H1 (cell line): ENCODE data around the gene CHRM1. TPM values are rescaled to one million over a fixed set of nuclear protein-coding genes. Genes with fewer than 3 reads are reported as not detected.

Experiments
- CTCF ChIA-PET: fragments of 300-600 bp; sonication (Branson Sonifier 250); formaldehyde crosslinking; loops from one replicate; lab custom pipeline; 2021; ENCODE audit not compliant: partially characterized antibody; lab: Charles Lee
- POLR2A ChIA-PET: fragments of 300-600 bp; sonication (Branson Sonifier 250); formaldehyde crosslinking; loops from one replicate; lab custom pipeline; 2021; ENCODE audit warnings: inconsistent platforms; ENCODE audit not compliant: partially characterized antibody; lab: Charles Lee
- DNase-seq, 2 experiments: peaks; one replicate each; pipeline versions ENCODE4 v3.0.0 to v3.0.0-alpha.2; 2010 to 2022; ENCODE audit warnings: low spot score in 2 of 2, low read depth in 1 of 2, mixed read lengths in 1 of 2
- FAIRE-seq: peaks from 2 replicates; lab custom pipeline; 2011; peaks lifted over from hg19 to GRCh38; lab: Jason Lieb, UNC
- H2AFZ ChIP-seq: 2 replicates; pipeline ENCODE4 v1.8.1; 2012; ENCODE audit warnings: low read length, inconsistent platforms
- H2AK5ac ChIP-seq: 2 replicates; pipeline ENCODE4 v1.6.1; 2013; ENCODE audit warnings: low read depth, low read length
- H2BK120ac ChIP-seq: replicated peaks from 2 replicates; pipeline ENCODE3; 2013; ENCODE audit warnings: low read depth, low read length, inconsistent platforms
- H2BK12ac ChIP-seq: 2 replicates; pipeline ENCODE4 v1.6.1; 2013; ENCODE audit warnings: low read depth, low read length
- H2BK15ac ChIP-seq: 2 replicates; pipeline ENCODE4 v1.6.1; 2013; ENCODE audit warnings: low read length
- H2BK20ac ChIP-seq: 2 replicates; pipeline ENCODE4 v1.6.1; 2013; ENCODE audit warnings: low read length
- H2BK5ac ChIP-seq: 2 replicates; pipeline ENCODE4 v1.6.1; 2013; ENCODE audit warnings: low read depth, low read length
- H3K14ac ChIP-seq: 2 replicates; pipeline ENCODE4 v1.6.1; 2013; ENCODE audit warnings: inconsistent platforms; ENCODE audit not compliant: insufficient read length
- H3K18ac ChIP-seq: 2 replicates; pipeline ENCODE4 v1.6.1; 2013; ENCODE audit warnings: low read length; ENCODE audit errors: extremely low read depth
- H3K23ac ChIP-seq: 2 replicates; pipeline ENCODE4 v1.6.1; 2013; ENCODE audit warnings: inconsistent platforms; ENCODE audit not compliant: insufficient read length
- H3K23me2 ChIP-seq: 2 replicates; pipeline ENCODE4 v1.6.1; 2013; ENCODE audit warnings: low read depth, low read length
- H3K27ac ChIP-seq: 2 replicates; pipeline ENCODE4 v1.6.1; 2011; ENCODE audit warnings: low read depth, low read length, inconsistent platforms
- H3K27me3 ChIP-seq, 4 experiments: replicated peaks in 1 of 4; 1 replicate in 1 of 4; 2 replicates in 3 of 4; pipeline versions ENCODE4 v1.6.1 to v1.8.1; 2011 to 2013; ENCODE audit warnings: low read length in 3 of 4, mild to moderate bottlenecking in 3 of 4, inconsistent platforms in 2 of 4, mixed read lengths in 2 of 4, moderate library complexity in 1 of 4; ENCODE audit not compliant: control insufficient read depth in 3 of 4, insufficient read depth in 3 of 4; ENCODE audit errors: extremely low read depth in 1 of 4
- H3K36me3 ChIP-seq, 4 experiments: 2 replicates each; pipeline versions ENCODE4 v1.6.1 to v1.8.1; 2011 to 2013; ENCODE audit warnings: mild to moderate bottlenecking in 4 of 4, low read length in 3 of 4, moderate library complexity in 2 of 4, control low read depth in 1 of 4, inconsistent platforms in 1 of 4; ENCODE audit not compliant: insufficient read depth in 4 of 4, control insufficient read depth in 2 of 4
- H3K4ac ChIP-seq: replicated peaks from 2 replicates; pipeline ENCODE3; 2013; ENCODE audit warnings: low read length, low read depth, mixed read lengths, inconsistent platforms; ENCODE audit not compliant: insufficient read length
- H3K4me1 ChIP-seq, 4 experiments: replicated peaks in 1 of 4; 1 replicate in 1 of 4; 2 replicates in 3 of 4; pipeline versions ENCODE4 v1.6.1 to v1.8.1; 2011 to 2013; ENCODE audit warnings: low read length in 3 of 4, inconsistent platforms in 2 of 4, mixed read lengths in 1 of 4; ENCODE audit not compliant: insufficient read depth in 4 of 4, control insufficient read depth in 3 of 4
- H3K4me2 ChIP-seq, 2 experiments: 2 replicates each; pipeline versions ENCODE4 v1.6.1 to v1.8.1; 2011 to 2013; ENCODE audit warnings: low read depth in 2 of 2, low read length in 2 of 2, control low read depth in 1 of 2, inconsistent platforms in 1 of 2, mild to moderate bottlenecking in 1 of 2; ENCODE audit not compliant: insufficient read depth in 1 of 2
- H3K4me3 ChIP-seq, 4 experiments: fragments of 200-600, 300-600 bp in 1 of 4; sonication (generic), shearing (Covaris generic), sonication (Bioruptor Twin) in 1 of 4; 2 replicates each; pipeline versions ENCODE4 v1.5.1 to v1.8.1; 2011 to 2016; ENCODE audit warnings: low read length in 4 of 4, low read depth in 3 of 4, control low read depth in 2 of 4, inconsistent platforms in 2 of 4, mild to moderate bottlenecking in 2 of 4, mixed read lengths in 1 of 4, moderate library complexity in 1 of 4; ENCODE audit not compliant: insufficient read depth in 2 of 4; ENCODE audit errors: extremely low read depth in 1 of 4
- H3K56ac ChIP-seq: replicated peaks from 2 replicates; pipeline ENCODE3; 2013; ENCODE audit warnings: low read depth, mild to moderate bottlenecking, mixed read lengths, low read length, inconsistent platforms; ENCODE audit not compliant: insufficient read length
- H3K79me1 ChIP-seq: 2 replicates; pipeline ENCODE4 v1.6.1; 2013; ENCODE audit warnings: low read depth, low read length, control low read depth
- H3K79me2 ChIP-seq, 2 experiments: 2 replicates each; pipeline versions ENCODE4 v1.6.1 to v1.8.1; 2012 to 2013; ENCODE audit warnings: low read length in 2 of 2, mild to moderate bottlenecking in 2 of 2, inconsistent platforms in 1 of 2; ENCODE audit not compliant: insufficient read depth in 2 of 2, control insufficient read depth in 1 of 2
- H3K9ac ChIP-seq, 4 experiments: replicated peaks in 1 of 4; 1 replicate in 1 of 4; 2 replicates in 3 of 4; pipeline versions ENCODE4 v1.6.1 to v1.8.1; 2011 to 2013; ENCODE audit warnings: low read depth in 3 of 4, low read length in 3 of 4, control low read depth in 2 of 4, mild to moderate bottlenecking in 2 of 4, moderate library complexity in 2 of 4, inconsistent platforms in 1 of 4; ENCODE audit errors: extremely low read depth in 1 of 4
- H3K9me3 ChIP-seq, 2 experiments: 2 replicates each; pipeline versions ENCODE4 v1.6.1 to v1.8.1; 2012 to 2013; ENCODE audit warnings: mild to moderate bottlenecking in 2 of 2, moderate library complexity in 2 of 2, control low read depth in 1 of 2, inconsistent platforms in 1 of 2, low read depth in 1 of 2, low read length in 1 of 2, mixed read lengths in 1 of 2; ENCODE audit not compliant: insufficient read depth in 2 of 2
- H4K20me1 ChIP-seq, 2 experiments: replicated peaks in 1 of 2; 2 replicates each; pipeline versions ENCODE3 to v1.8.1; 2011 to 2013; ENCODE audit warnings: inconsistent platforms in 2 of 2, low read length in 2 of 2, mild to moderate bottlenecking in 1 of 2; ENCODE audit not compliant: insufficient read depth in 2 of 2, control insufficient read depth in 1 of 2
- H4K5ac ChIP-seq: 2 replicates; pipeline ENCODE4 v1.6.1; 2013; ENCODE audit warnings: low read length, low read depth, mixed read lengths, inconsistent platforms; ENCODE audit not compliant: insufficient read length
- H4K8ac ChIP-seq: 2 replicates; pipeline ENCODE4 v1.8.0; 2013; ENCODE audit warnings: mild to moderate bottlenecking, moderate library complexity, low read length, inconsistent platforms; ENCODE audit not compliant: insufficient read depth; ENCODE audit errors: extremely low read depth
- H4K91ac ChIP-seq: replicated peaks from 2 replicates; pipeline ENCODE3; 2013; ENCODE audit warnings: low read length, mixed read lengths, inconsistent platforms; ENCODE audit not compliant: insufficient read length
- BACH1 ChIP-seq: IDR thresholded peaks from 2 replicates; pipeline ENCODE4 v1.6.1; 2012; ENCODE audit warnings: low read length, improper control_type of control experiment
- CHD2 ChIP-seq: IDR thresholded peaks from 2 replicates; pipeline ENCODE4 v1.6.1; 2012; ENCODE audit warnings: low read length, improper control_type of control experiment
- FOSL1 ChIP-seq: IDR thresholded peaks from 2 replicates; pipeline ENCODE4 v1.6.1; 2011; ENCODE audit warnings: mild to moderate bottlenecking, low read depth, low read length, moderate library complexity; ENCODE audit not compliant: insufficient read depth
- JUN ChIP-seq: IDR thresholded peaks from 2 replicates; pipeline ENCODE4 v1.6.1; 2011; ENCODE audit warnings: low read depth, mild to moderate bottlenecking, improper control_type of control experiment, low read length
- POLR2A ChIP-seq, 2 experiments: IDR thresholded peaks; 1 replicate in 1 of 2; 2 replicates in 1 of 2; pipeline ENCODE4 v1.6.1; 2011; ENCODE audit warnings: low read depth in 2 of 2, low read length in 2 of 2, mild to moderate bottlenecking in 2 of 2; ENCODE audit errors: control extremely low read depth in 1 of 2
- RNF2 ChIP-seq: fragments of 200-900, 300-1000 bp; sonication (generic); IDR thresholded peaks from 2 replicates; pipeline ENCODE4 v1.7.1; 2016; ENCODE audit warnings: borderline replicate concordance, low read depth, mild to moderate bottlenecking, antibody characterized with exemption, low read length; ENCODE audit not compliant: poor library complexity, severe bottlenecking; ENCODE audit errors: missing control alignments
- SIRT6 ChIP-seq: IDR thresholded peaks from one replicate; pipeline ENCODE4 v1.7.1; 2012; ENCODE audit warnings: low read length, inconsistent platforms
- SP4 ChIP-seq: IDR thresholded peaks from 2 replicates; pipeline ENCODE4 v1.6.1; 2012; ENCODE audit warnings: low read length, inconsistent platforms
- SRF ChIP-seq: IDR thresholded peaks from 2 replicates; pipeline ENCODE4 v1.6.1; 2011; ENCODE audit warnings: mild to moderate bottlenecking, low read depth, low read length, moderate library complexity
- SUZ12 ChIP-seq: fragments of 200-600 bp; sonication (generic); IDR thresholded peaks from 2 replicates; pipeline ENCODE4 v1.6.1; 2012; ENCODE audit warnings: mild to moderate bottlenecking, inconsistent platforms, low read length, moderate library complexity, mixed read lengths
- TAF1 ChIP-seq: IDR thresholded peaks from 2 replicates; pipeline ENCODE4 v1.6.1; 2011; ENCODE audit warnings: mild to moderate bottlenecking, low read depth, low read length
- TCF12 ChIP-seq: IDR thresholded peaks from 2 replicates; pipeline ENCODE4 v1.6.1; 2011; ENCODE audit warnings: low read depth, mild to moderate bottlenecking, low read length
- WGBS, 2 experiments: shearing (Covaris generic) in 1 of 2; methylation state at CpG; one replicate each; pipeline versions ENCODE4 v1.1.6 to v1.1.7; 2013 to 2015; ENCODE audit warnings: low lambda C conversion rate in 2 of 2, mixed read lengths in 2 of 2, inconsistent platforms in 1 of 2, low coverage in 1 of 2, missing lambda C conversion rate in 1 of 2; ENCODE audit not compliant: insufficient replicate concordance in 2 of 2, insufficient coverage in 1 of 2, insufficient read length in 1 of 2; ENCODE audit errors: extremely low coverage in 1 of 2, missing lambda C conversion rate in 1 of 2; 5-methylcytosine and 5-hydroxymethylcytosine counted together
- polyA plus RNA-seq, 7 experiments: library from polyadenylated mRNA; depleted of rRNA in 3 of 7; stranded (reverse) in 5 of 7; unstranded in 2 of 7; fragments of >200 nt in 5 of 7; fragments of 200-250 nt in 2 of 7; gene quantifications; 1 replicate in 5 of 7; 2 replicates in 1 of 7; 4 replicates in 1 of 7; pipeline versions ENCODE4 v1.2.1 to v1.2.3, GENCODE V29; 2011 to 2013; ENCODE audit warnings: missing spikeins in 2 of 7, mixed read lengths in 2 of 7
- total RNA-seq: library from RNA; stranded (reverse); fragmentation: NEBNext Ultra II Directional; extraction: Animal tissue kit (Norgen Biotek cat#: 25700); gene quantifications from 2 replicates; pipeline ENCODE4 v1.2.1, GENCODE V29; 2021
- TF ChIP-seq, protein P1 (sequence below): IDR thresholded peaks from 2 replicates; pipeline ENCODE4 v1.6.1; 2012; ENCODE audit warnings: inconsistent platforms

The CHRM1 gene
- total and polyA plus RNA-seq, 2 of the 8 experiments (the other 6 are each of a cell fraction or from before 2014, with no cell fraction given): 0.08 TPM; not detected in 1

DNA sequence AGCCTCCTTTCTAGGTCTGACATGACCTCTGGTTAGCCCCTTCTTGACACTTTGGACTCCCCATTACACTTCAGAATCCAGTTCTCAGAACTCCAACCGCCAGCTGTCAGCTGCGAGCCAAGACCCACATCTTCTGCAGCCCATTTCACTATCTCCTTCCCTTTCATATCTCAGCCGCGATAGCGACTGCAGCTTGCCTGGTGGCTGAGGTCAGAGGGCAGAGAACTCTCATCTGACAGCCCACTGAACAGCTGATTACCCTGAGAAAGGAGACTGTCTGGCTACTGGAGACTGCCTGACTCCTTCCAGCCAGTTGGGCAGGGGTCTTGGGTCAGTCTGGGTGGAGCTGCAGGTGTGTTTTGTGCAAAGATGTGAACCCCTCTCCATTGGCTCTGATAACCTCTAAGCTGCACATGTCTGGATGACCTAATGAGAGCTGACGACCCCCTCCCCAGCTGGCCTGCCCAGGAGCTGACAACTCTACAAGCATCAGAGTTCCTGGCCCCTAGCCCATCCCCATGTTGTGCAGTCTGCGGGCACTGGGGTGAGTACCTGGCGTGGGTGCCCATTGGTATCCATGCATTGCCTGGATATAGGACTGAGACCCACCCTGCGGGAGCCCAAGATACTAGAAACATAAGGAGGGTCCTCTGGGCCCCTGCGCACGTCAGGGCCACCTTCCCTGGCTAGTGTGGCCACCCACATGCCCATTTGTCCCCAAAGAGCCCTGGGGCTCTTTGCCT, 1.1 kb downstream of the CHRM1 start:
- FAIRE-seq (no peak), DNase-seq (no peak)
- H3K18ac ChIP-seq: no peak overlapping the region
- H3K23ac ChIP-seq: no peak overlapping the region
- H3K23me2 ChIP-seq: no peaks in the 10 kb centered on the region; the same call in 1 of the 2 replicates
- H3K79me2 ChIP-seq: no peaks in the 10 kb centered on the region
- no peak overlapping the region for H2AFZ ChIP-seq
- no peaks in the 10 kb centered on the region for H3K79me1 ChIP-seq
- H2BK20ac ChIP-seq: 0 out of 2 replicates have a peak overlapping the region, but pooled peaks have one; percentile 9
- H4K8ac ChIP-seq: no peak overlapping the region
- no peak overlapping the region for H3K4me2 ChIP-seq
- no peaks in the 10 kb centered on the region for H4K20me1 ChIP-seq
- POLR2A ChIA-PET: interaction anchor here (3.8 to 57.8 kb wide), 4 partner anchors 14 to 79 kb away, joined by 19 to 1185 read pairs (median 78); partner anchors contain the start of gene SLC3A2
- no peaks in the 10 kb centered on the region for H3K36me3 ChIP-seq
- no peak overlapping the region for H3K14ac ChIP-seq
- H4K91ac ChIP-seq: no peak overlapping the region
- 0 out of 2 replicates have a peak overlapping the region, but pooled peaks have one; percentile 33 for H2BK12ac ChIP-seq
- no peak overlapping the region for H3K27ac ChIP-seq
- CTCF ChIA-PET: interaction anchor here (0.6 to 16.5 kb wide), 6 partner anchors 12 to 101 kb away, joined by 3 to 232 read pairs (median 38); partner anchors contain the start of gene SLC22A8
- H2BK120ac ChIP-seq: no peak overlapping the region
- H2AK5ac ChIP-seq: no peak overlapping the region
- peaks cover 0 to 17% (median 16%) of the 10 kb centered on the region in 4 experiments; a peak in 6 of 7 replicates for H3K27me3 ChIP-seq
- H3K4me3 ChIP-seq: no peak overlapping the region
- no peak overlapping the region for H3K56ac ChIP-seq
- WGBS, 2 experiments: 90% methylated on average over 9 of the region's 11 CpGs; no CpG with 5 or more reads in 1 of the 2 experiments
- no peak overlapping the region for H2BK5ac ChIP-seq
- peaks cover 0 to 18% (median 10%) of the 10 kb centered on the region in 4 experiments; a peak in 6 of 7 replicates for H3K4me1 ChIP-seq
- no peak overlapping the region for H3K4ac ChIP-seq
- H4K5ac ChIP-seq: no peak overlapping the region
- no peaks in the 10 kb centered on the region for H3K9me3 ChIP-seq
- no peak overlapping the region for H3K9ac ChIP-seq
- H2BK15ac ChIP-seq: 0 out of 2 replicates have a peak overlapping the region, but pooled peaks have one; percentile 29
- TF ChIP-seq BACH1 (no peak), SIRT6 (no peak), POLR2A (IDR thresholded peaks at IDR 0.05; ENCODE audit: control extremely low read depth in 1 of 2, low read depth in 2 of 2, low read length in 2 of 2) (no peak), RNF2 (no peak), SRF (no peak), TCF12 (no peak), SP4 (no peak), TAF1 (no peak), CHD2 (no peak), JUN (no peak), FOSL1 (no peak), SUZ12 (no peak)
- TF ChIP-seq, protein P1, sequence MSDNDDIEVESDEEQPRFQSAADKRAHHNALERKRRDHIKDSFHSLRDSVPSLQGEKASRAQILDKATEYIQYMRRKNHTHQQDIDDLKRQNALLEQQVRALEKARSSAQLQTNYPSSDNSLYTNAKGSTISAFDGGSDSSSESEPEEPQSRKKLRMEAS: no peak
